Measurements from ENCODE around the gene DUOXA2. TPM values are rescaled to one million over a fixed set of nuclear protein-coding genes. Genes with fewer than 3 reads are reported as not detected.

Gene DUOXA2
- total RNA-seq, 2 donors from 2014 or later, result not detected

GRCh38 chr15:45137703-45138102 lies 23.6 kb downstream of the DUOXA2 start:
- Histone ChIP-seq H3K27ac (no peak overlapping the region), H3K27me3 (peaks cover 0 to 5% of the 10 kb centered on the region in 2 donors), H3K4me3 (no peak overlapping the region), H3K4me1 (peaks cover 0 to 7% of the 10 kb centered on the region in 2 donors), H3K9me3 (no peaks in the 10 kb centered on the region), H3K36me3 (no peaks in the 10 kb centered on the region)
- no peak for TF ChIP-seq CTCF (IDR thresholded peaks at IDR 0.05)
- no peak for DNase-seq (ENCODE audit: low spot score)

DNA sequence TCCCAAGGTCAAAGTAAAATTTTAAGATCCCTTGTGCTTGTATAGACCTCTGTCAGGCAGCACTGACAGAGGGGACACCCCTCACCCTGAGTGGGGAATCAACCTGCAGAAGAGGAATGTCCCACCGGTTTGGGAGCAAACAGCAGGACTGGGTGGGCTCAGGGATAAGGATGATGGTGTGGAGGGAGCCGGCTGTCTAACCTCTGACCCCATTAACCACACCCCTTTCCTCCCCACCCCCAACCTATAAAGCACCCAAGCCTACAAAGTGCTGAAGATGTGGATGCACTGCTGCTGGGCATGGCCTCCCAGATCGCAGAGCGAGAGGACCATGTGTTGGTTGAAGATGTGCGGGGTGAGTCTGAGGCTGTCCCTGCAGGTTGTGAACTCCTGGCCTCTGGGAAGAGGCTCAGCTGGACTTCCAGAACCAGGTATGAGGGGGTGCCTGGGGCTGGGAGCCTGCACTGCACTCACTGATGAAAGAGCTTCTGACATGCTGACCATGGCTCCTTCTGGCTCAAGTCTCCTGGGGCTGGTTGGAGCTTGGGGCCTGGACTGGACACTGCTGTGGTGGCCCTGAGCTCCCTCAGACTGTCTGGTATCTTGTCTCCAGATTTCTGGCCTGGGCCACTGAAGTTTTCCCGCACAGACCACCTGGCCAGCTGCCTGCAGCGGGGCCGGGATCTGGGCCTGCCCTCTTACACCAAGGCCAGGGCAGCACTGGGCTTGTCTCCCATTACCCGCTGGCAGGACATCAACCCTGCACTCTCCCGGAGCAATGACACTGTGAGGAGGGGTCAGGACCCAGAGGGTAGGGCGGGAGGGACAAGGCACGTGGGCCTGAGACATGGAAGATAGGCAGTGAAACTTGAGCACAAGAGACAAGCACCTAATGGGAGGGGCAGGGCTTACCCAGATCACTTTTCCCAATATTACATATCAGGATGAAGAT lies 25.0 kb downstream of the DUOXA2 start:
- no peaks in the 10 kb centered on the region for H3K36me3 ChIP-seq
- peaks cover 0 to 5% of the 10 kb centered on the region in 2 donors for H3K27me3 ChIP-seq
- no peak for DNase-seq (ENCODE audit: low spot score)

DNA sequence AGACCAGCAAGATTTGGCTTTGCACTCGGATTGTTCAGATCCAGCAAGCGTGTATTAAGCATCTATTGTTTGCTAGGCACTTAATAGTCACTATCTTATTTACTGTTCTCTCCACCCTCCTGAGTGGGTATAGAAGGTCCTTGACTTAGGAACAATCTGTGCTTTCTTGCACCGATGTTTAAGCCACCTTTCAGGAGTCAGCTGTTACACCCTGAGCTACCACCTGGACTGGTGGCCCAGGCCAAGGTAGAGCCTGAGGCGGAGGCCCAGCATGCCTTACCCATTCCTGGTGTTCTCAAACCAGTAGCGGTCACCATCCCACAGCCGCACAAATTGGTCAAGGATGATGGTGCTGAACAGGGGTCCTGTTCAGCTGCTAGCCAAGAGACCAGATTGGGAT lies 25.6 kb downstream of the DUOXA2 start:
- TF ChIP-seq CTCF (IDR thresholded peaks at IDR 0.05), result no peak
- Histone ChIP-seq H3K4me3 (no peak overlapping the region), H3K27me3 (peaks cover 0 to 5% of the 10 kb centered on the region in 2 donors), H3K4me1 (peaks cover 0 to 7% of the 10 kb centered on the region in 2 donors), H3K36me3 (no peaks in the 10 kb centered on the region), H3K9me3 (no peaks in the 10 kb centered on the region), H3K27ac (no peak overlapping the region)
- no peak for DNase-seq (ENCODE audit: low spot score)

More for the DNA sequence above, 25.0 kb downstream of the DUOXA2 start:
- H3K4me3 ChIP-seq, result no peak overlapping the region
- H3K27ac ChIP-seq, result no peak overlapping the region
- TF ChIP-seq CTCF (IDR thresholded peaks at IDR 0.05), result no peak
- peaks cover 0 to 7% of the 10 kb centered on the region in 2 donors for H3K4me1 ChIP-seq
- H3K9me3 ChIP-seq, result no peaks in the 10 kb centered on the region

- Histone ChIP-seq H3K27ac (no peak overlapping the region), H3K4me1 (no peaks in the 10 kb centered on the region), H3K27me3 (no peaks in the 10 kb centered on the region), H3K9me3 (no peaks in the 10 kb centered on the region), H3K4me3 (no peak overlapping the region), H3K36me3 (no peaks in the 10 kb centered on the region)
- no peak for DNase-seq (ENCODE audit: low spot score)
- TF ChIP-seq CTCF (IDR thresholded peaks at IDR 0.05), result no peak
These were observed 26.6 kb downstream of the DUOXA2 start for GRCh38 chr15:45140557-45141250.

GRCh38 chr15:45141386-45141785 lies 27.3 kb downstream of the DUOXA2 start:
- DNase-seq (ENCODE audit: low spot score), result no peak
- no peaks in the 10 kb centered on the region for H3K9me3 ChIP-seq
- no peaks in the 10 kb centered on the region for H3K27me3 ChIP-seq
- no peaks in the 10 kb centered on the region for H3K4me1 ChIP-seq
- H3K36me3 ChIP-seq, result no peaks in the 10 kb centered on the region
- no peak overlapping the region for H3K27ac ChIP-seq
- no peak for TF ChIP-seq CTCF (IDR thresholded peaks at IDR 0.05)
- no peak overlapping the region for H3K4me3 ChIP-seq

Data from right atrium auricular region (tissue), 2 donors.